Measurements from ENCODE around the gene IGF1R. TPM values are rescaled to one million over a fixed set of nuclear protein-coding genes. Genes with fewer than 3 reads are reported as not detected.

Gene IGF1R
- total and polyA plus RNA-seq, 2 of the 8 experiments (the other 6 are each of a cell fraction or from before 2014, with no cell fraction given), result 32.9 to 109 TPM

- TF ChIP-seq CHD7 (IDR thresholded peaks at IDR 0.05; ENCODE audit: insufficient replicate concordance, low read length) (no peak), HDAC6 (IDR thresholded peaks at IDR 0.05; ENCODE audit: low read depth, low read length) (no peak)
Measured at GRCh38 chr15:98599909-98600691, 48.2 kb upstream of the IGF1R start (continued).
